A549 (cell line): ENCODE measurements around the gene SERINC3.

Source experiments
- KDM1A ChIP-seq: fragments of 200-600 bp; sonication (generic); IDR thresholded peaks from 2 replicates; pipeline ENCODE4 v1.6.1; 2016; ENCODE audit warnings: low read depth, mild to moderate bottlenecking
- POLR2A ChIP-seq: IDR thresholded peaks from 2 replicates; pipeline ENCODE4 v1.6.1; 2012; ENCODE audit warnings: mild to moderate bottlenecking, low read length
- TF ChIP-seq, protein P1 (sequence below): fragments of >200 bp; sonication (Bioruptor Twin); formaldehyde crosslinking; IDR thresholded peaks from 3 replicates; pipeline ENCODE4 v1.5.1; 2016

DNA sequence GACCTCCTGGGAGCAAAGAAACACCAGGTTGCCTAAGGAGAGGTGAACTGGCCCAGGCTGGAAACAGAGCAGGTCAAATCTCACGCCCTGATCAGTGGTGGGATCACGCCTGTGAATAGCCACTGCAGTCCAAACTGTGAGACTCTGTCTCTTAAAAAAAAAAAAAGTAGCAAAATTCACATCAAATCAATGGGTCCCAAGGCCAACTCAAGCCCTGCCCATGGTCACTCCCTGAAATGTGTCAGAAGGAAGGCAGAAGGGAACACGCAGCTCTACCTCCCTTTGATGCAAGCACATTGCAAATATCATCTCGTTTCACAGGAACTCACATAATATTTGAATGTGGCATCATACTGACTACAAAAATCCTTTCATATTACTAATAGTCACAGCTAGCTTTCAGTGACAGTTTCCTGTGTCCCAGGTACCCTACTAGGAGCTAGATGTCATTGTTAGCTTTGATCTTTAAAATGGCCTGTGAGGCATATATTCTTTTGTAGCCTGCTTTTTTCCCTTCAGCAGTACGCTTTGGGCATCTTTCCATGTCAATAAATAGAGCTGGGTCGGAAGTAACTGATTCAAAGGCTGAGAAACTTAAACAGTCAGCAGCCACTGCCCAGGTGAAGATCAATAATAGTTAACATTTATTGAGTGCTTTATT is 60.6 kb downstream of the SERINC3 start:
- TF ChIP-seq POLR2A (no peak), KDM1A (no peak)
- TF ChIP-seq, protein P1, sequence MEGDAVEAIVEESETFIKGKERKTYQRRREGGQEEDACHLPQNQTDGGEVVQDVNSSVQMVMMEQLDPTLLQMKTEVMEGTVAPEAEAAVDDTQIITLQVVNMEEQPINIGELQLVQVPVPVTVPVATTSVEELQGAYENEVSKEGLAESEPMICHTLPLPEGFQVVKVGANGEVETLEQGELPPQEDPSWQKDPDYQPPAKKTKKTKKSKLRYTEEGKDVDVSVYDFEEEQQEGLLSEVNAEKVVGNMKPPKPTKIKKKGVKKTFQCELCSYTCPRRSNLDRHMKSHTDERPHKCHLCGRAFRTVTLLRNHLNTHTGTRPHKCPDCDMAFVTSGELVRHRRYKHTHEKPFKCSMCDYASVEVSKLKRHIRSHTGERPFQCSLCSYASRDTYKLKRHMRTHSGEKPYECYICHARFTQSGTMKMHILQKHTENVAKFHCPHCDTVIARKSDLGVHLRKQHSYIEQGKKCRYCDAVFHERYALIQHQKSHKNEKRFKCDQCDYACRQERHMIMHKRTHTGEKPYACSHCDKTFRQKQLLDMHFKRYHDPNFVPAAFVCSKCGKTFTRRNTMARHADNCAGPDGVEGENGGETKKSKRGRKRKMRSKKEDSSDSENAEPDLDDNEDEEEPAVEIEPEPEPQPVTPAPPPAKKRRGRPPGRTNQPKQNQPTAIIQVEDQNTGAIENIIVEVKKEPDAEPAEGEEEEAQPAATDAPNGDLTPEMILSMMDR, result no peak; the same call in 1 of the 3 replicates
